HuH-7 (cell line): ENCODE data around the gene OR2A7.
"Not testable (repeated sequence)": the region's sequence is repeated elsewhere in the genome, so short reads cannot be mapped to it uniquely, and the experiment has no call there.

Experiments
- DNase-seq: peaks from one replicate; pipeline ENCODE4 v3.0.0; 2011; ENCODE audit warnings: low spot score

Gene OR2A7, protein sequence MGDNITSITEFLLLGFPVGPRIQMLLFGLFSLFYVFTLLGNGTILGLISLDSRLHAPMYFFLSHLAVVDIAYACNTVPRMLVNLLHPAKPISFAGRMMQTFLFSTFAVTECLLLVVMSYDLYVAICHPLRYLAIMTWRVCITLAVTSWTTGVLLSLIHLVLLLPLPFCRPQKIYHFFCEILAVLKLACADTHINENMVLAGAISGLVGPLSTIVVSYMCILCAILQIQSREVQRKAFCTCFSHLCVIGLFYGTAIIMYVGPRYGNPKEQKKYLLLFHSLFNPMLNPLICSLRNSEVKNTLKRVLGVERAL

DNA sequence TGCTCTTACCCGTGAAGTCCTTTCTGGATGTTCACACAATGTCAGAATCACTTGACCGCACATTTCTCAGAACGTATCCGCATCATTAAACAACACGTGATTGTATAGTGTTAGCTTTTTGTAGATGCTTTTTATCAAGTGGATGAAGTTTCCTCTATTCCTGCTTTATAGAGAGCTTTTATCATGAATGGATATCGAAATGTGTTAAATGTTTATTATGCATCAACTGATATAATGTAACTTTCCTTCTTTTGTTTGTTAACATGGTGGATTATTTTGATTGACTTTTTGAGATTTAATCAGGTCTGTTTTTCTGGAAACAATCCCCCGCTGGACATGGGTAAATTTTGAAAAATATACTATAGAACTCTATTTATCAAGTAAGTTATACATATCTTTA is at the start of gene OR2A7:
Gene OR2A7 (minus strand): TSS at position 101 of the 400 bp plus-strand sequence. CDS start 5,164 bp downstream, outside the sequence.
- DNase-seq, result not testable (repeated sequence)

DNA sequence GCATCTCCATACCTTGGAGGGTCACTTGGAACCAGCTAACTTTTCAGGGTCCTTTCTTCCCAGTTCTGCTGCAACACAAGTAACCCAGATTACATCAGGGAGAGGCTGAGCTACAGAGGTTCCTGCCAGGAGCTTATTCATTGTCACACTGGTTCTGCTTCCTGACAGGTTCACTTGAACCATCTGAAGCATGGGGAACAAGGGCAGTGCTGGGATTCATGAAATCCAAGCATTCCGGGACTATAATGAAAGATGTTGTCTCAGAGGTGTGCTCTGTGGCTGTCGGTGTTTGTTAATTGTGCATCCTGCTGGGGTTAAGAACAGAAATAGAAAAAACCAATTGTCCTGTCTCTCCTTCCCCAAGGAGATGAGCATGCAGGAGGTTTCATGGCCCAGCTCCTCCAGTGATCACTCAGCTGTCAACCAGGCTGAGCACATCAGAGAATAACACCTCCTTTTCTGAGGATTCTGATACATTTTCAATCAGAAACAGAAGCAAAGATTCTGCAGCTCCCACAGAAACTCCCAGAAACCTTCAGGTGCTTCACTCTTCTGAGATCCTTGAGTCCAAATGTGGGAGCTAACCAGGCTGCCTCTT is 47.4 kb upstream of the OR2A7 start, which contains the start of gene OR2A1:
Gene OR2A1 (plus strand): TSS at position 548 of the 598 bp plus-strand sequence. CDS start 5,706 bp downstream, outside the sequence.
- not testable (repeated sequence) for DNase-seq

DNA sequence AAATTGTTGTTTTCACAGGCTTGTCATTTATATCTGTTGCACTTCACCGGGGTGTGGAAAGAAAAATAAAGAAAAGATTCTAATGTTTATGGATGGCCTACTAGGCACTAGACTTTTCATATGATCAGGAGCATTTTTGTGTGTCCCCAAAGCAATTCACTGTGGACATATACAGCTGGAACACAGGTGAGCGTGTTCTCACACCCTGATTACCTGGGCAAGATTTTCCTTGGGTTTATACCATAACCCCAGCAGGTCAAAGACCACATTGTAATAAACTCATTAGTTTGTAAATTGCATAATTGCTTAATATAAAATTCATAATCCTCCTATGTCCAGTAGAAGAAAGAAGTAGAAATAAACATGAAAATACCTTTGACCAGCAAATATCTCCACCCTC is 46.6 kb upstream of the OR2A7 start:
- not testable (repeated sequence) for DNase-seq

- DNase-seq, result not testable (repeated sequence)
Measured at GRCh38 chr7:144309702-144310101, 45.1 kb upstream of the OR2A7 start.

DNA sequence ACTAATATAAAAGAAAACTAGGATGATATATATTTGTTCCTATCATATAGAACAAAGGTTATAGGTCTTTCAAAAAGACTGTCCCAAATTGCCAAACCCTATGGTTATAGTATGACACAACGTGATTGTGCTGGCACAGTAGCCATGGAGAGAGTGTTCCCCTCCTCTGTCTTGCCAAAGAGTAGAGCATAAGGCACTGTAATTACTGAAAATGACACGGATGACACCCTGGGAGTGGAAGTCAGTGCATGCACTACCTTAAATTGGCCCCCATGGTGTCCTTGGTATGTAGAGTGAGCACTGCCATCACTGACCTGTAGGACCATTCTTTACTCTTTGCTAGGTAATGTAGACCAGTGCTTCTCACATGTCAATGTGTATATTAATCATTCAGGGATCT is 40.6 kb upstream of the OR2A7 start:
- not testable (repeated sequence) for DNase-seq

DNA sequence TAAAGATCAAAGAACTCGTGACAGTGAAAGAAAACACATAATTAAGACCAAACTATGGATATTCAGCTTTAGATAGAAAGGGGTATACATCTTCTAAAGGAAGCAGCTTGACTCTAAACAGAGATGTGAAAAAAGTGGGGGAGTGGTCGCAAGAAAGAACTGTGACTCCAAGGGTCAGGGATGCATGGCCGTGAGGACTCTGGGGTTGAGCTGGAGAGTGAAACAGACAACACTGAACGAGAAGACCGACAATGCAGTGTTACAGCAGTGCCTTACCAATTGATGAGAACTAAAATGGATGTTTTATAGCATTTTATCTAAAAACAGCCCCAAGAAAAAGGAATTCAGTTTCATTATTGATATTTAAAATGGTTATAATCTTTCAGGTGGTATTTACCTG is 39.0 kb upstream of the OR2A7 start:
- DNase-seq, result not testable (repeated sequence)

GRCh38 chr7:144302578-144303303 is 38.1 kb upstream of the OR2A7 start:
- DNase-seq, result not testable (repeated sequence)

DNA sequence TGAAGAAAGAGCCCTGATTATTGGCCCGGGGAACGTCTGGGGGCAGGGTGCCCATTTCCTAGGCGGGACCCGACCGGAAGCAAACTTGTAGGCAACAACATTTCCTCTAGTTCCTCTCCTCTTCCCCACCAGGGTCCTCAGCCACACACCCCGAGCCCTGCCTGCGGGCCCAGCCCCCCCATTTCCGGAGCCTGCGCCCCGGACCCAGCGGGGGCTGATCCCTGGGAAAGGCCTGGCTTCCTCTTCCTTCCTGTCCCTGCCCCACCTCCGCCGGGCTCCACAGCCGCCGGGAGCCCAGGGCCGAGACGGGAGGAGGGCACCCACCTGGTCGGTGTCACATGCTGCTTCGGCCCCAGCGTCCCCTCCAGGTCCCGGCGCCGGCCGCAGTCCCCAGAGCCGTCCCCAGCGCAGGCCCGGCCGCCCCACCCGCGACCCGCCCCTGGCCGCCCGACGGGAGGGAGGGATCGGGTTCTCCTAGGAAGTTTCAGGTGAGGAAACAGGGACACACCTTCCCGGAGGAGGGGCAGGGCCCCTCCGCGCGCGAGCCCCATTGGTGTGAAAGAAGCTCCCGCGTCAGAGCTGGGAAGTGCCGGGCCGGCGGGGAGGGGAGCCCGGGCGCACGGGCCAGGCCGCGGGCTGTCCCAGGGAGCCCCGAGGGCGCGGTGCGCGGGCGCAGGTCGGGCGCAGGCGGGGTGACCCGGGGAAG is 29.4 kb upstream of the OR2A7 start:
- not testable (repeated sequence) for DNase-seq

DNA sequence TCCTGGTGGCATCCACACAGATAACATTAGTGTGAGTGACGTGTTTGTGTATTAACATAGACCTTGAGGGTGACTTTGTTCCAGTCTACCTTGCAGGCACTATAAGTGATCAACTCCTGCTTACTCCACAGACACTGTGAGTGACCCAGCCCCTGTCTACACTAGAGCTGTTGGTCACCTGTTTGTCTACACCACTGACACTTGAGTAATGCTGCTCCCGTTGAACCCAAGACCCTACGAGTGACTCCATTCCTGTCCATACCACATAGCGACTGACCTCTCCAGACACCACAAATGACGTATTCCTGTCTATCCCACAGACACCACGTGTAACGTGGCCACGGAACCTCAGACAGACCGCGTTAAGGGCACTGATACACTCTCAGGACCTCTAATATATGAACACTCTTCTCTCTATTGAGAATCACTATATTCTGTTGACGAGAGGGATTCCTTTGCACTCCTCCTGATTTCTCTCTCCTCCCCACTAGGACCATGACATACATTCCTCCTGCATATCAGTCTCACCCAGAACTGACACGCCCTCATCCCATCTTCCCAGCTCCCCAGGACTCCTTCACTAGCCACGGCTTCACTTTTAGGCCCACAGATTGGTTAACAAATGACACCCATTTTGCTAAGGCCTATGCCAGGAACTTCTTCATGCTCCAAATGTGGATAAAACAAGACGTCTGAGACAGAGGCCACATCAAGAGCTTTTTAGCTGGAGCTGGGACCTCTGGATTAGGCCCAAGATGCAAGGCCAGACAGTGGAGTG is 28.0 kb upstream of the OR2A7 start:
- not testable (repeated sequence) for DNase-seq

GRCh38 chr7:144291607-144292006 is 27.0 kb upstream of the OR2A7 start:
- not testable (repeated sequence) for DNase-seq

DNA sequence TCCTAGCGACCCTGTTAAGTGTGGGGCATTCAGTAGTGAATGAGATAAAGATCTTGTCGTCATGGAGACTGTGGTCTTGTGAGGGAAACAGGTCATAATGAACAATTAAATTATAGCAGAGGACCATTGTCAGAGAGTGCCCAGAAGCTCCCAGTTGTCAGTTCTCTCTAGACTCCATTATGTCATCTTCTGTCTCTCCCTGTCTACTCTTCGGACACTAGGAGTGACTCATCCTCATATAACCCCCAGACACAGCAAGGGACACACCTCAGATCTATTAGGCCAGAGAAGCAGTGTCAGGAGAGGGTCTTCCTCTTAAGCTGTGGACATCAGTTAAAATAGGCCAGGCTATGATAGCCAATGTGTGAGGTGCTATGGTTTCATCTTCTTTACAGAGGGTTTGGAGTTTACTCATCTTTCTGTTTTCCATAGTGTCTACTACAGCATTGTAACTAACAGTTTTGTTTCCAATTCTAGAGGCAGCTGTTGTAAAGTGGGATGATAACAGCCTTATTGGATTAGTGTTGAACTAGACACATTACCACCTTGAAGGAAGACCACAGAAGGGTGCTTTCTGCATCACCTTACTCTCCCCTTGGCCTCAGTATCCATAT is 22.7 kb upstream of the OR2A7 start:
- not testable (repeated sequence) for DNase-seq

GRCh38 chr7:144283716-144284115 is 19.1 kb upstream of the OR2A7 start:
- DNase-seq, result not testable (repeated sequence)

- not testable (repeated sequence) for DNase-seq
Measured at GRCh38 chr7:144282490-144282889, 17.9 kb upstream of the OR2A7 start.

GRCh38 chr7:144281981-144282380 is 17.4 kb upstream of the OR2A7 start:
- DNase-seq, result not testable (repeated sequence)

DNA sequence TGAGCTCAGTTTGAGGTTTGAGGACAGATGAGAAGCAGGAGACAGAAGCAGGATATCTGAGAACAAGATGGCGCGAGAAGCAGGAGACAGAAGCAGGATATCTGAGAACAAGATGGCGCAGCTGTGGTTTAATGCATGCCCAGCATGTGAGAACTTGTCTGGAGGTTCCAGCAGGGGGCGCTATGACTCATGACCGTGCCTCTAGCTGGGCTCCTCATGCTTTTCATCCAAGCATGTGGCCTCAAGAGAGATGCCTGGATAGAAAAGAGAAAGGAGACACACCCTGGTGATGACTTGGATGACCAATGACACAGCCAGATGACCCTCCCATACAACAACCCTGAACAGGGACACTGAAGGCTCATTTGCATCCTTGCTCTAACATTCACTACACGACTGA is 15.4 kb upstream of the OR2A7 start:
- not testable (repeated sequence) for DNase-seq

GRCh38 chr7:144275281-144275680 is 10.7 kb upstream of the OR2A7 start:
- DNase-seq, result not testable (repeated sequence)

DNA sequence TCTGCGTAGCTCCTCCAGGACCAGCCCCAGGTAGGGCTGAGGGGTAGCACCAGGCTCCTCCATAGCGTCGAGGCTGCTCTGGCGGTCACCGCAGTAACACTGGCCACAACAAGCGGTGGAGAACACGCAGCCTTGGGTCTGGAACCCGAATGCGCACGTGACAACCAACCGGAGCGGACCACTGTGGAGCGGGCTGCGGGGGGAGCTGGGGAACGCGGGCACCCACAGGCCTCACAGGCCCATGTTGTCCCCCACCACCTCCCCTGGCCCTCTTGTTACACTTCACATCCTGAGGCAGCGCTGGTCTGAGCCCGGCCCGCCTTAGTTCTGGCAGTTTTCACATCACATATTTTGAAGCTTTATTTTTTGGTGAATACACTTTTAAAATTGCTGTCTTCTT is 4.6 kb upstream of the OR2A7 start, which contains the start of gene CTAGE8:
Gene CTAGE8 (minus strand): TSS at position 101 of the 400 bp plus-strand sequence. CDS start 38 bp downstream, at position 63.
- DNase-seq, result not testable (repeated sequence)

- not testable (repeated sequence) for DNase-seq
Measured at GRCh38 chr7:144262128-144262527, 2.5 kb downstream of the OR2A7 start.

DNA sequence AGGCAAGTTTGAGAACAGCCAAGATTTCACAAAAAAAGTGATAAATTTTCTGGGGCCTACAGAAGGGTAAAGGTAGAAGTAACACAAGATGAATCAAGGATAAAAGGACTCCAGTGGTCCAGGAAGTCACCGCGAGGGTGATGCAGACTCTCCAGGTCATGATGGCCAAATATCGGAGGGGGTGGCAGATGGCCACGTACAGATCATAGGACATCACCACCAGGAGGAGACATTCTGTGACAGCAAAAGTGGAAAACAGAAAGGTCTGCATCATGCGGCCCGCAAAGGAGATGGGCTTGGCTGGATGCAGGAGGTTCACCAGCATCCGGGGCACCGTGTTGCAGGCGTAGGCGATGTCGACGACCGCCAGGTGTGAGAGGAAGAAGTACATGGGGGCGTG is 5.5 kb downstream of the OR2A7 start:
- DNase-seq, result not testable (repeated sequence)

GRCh38 chr7:144256112-144256511 is 8.5 kb downstream of the OR2A7 start:
- DNase-seq, result no peak

GRCh38 chr7:144255471-144255897 is 9.1 kb downstream of the OR2A7 start:
- no peak for DNase-seq
